Left hindlimb (tissue), 1 donor: Measurements from ENCODE around the gene PPP4R1.

Source experiments
- DNase-seq: peaks from one replicate; pipeline ENCODE4 v3.0.0-alpha.2; 2018

The PPP4R1 gene

DNA sequence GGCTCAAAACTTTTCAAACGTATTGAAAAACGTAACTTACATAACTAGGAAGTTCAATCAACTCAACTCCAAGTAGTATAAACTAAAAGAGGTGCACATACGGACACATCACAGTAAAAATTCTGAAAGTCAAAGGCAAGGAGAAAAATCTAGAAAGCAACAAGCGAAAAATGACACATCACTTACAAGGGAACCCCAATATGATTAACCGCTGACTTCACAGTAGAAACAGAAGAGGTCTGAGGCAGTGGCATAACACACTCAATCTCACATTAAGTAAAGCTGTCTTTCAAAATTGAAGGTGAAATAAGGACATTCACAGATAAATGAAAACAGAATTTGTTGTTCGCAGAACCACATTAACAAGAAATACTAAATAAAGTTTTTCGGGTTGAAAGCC lies 32.7 kb downstream of the PPP4R1 start:
- no peak for DNase-seq

DNA sequence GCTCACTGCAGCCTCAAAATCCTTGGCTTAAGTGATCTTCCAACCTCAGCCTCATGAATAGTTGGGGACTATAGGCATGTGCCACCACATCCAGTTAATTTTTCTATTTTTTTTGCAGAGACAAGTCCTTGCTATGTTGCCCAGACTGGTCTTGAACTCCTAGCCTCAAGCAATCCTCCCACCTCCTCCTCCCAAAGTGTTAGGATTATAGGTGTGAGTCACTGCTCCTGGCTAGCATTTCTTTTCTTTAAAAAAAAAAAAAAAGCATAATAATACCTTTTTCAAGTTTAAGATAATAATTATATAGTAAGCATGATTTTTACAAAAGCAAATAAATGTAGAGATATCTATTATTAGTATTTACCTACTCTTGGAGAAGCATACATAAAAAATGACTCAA lies 36.1 kb downstream of the PPP4R1 start:
- no peak for DNase-seq

DNA sequence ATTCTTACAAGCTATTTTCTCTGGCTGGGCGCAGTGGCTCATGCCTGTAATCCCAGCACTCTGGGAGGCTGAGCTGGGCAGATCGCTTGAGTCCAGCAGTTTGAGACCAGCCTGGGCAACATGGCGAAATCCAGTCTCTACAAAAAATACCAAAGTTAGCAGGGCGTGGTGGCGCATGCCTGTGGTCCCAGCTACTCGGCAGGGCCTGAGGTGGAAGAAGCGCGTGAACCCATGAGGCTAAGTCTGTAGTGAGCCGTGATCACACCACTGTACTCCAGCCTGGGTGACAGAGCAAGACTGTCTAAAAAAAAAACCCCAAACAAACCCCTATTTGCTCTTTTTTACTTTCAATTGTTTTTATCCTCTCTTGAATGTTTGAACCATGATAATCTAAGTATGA lies 37.0 kb downstream of the PPP4R1 start:
- DNase-seq: no peak

DNA sequence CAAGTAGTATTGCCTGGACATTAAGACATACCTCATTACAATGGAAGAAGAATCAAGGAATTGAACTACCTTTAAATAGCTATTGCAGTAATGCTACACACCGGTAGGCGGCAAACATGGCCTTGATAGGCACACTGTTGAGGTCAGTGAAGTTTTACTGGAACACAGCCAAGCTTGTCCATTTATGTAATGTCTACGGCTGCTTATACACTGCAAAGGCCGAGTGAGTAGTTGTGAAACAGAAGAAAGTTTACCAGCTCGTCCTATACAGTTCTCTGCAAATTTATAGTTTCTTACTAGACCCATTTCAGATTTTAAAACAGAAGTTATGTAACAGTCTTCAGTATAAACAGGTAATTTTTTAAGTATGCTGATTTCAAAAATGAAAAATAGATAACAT lies 38.8 kb downstream of the PPP4R1 start:
- DNase-seq: peak; percentile 66

DNA sequence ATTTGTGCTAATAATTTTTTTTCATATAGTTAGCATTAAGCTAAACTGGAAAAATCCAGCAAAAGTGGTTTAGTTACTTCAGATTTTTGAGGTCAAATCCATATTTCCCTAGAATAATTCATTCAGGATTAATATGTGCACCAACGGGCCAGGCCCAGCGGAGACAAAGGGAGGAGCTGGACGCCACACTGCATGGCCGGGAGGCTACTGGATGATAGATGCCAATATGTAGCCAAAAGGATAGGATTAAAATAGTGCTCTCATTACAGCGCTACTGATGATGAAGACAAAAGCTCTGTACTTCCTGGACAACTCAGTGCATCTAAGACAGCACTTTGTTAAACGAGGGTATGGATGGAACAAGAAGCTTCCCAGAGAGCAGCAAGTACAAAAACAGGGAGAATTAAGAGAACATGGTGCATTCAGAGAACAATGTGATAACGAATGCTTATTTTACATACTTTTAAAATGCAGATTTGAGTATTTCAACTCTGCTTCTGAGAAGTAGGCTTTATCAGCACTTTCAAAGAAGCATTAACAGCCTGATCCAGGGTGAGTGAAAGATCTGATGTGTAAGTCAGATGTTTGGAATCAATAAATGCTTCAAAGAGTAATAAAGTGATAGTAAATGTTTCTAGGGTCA lies 39.8 kb downstream of the PPP4R1 start:
- no peak for DNase-seq

DNA sequence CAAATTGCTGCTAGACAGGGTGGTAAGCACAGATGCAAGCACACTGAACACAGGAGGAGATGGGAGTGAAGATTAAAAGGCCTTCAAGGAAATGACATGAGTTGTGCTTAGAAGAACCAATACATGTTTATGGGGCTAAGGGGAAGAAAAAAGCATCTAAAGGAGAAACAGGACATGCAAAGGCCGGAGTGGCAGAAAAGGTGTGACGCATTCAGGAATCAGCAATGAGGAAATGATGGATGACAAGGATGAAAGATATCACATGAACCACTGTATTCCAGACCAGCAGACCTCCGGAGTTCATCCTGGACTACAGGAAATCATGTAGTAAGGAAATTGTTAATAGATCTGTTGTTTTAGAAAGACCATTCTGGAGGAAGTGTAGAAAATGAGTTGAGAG lies 42.8 kb downstream of the PPP4R1 start:
- DNase-seq: no peak

DNA sequence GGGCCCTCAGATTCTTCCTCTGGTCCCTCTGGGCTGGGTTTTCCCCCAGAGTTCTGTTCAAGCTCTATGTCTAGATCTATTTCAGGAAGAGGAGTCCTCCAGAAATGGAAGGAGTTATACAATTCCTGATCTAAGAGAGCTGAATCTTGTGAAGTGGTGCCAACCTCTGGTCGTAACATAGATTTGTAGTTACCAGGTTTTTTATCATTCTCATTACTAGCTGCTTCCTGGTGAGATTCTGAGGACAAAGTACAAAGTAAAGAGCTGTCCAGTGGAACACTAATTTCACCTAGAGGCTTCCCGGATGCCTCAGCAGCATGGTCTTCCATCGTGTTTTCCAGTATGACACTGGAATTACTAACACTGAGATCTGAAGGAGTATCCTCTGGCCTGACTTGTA lies 44.1 kb downstream of the PPP4R1 start:
- no peak for DNase-seq

DNA sequence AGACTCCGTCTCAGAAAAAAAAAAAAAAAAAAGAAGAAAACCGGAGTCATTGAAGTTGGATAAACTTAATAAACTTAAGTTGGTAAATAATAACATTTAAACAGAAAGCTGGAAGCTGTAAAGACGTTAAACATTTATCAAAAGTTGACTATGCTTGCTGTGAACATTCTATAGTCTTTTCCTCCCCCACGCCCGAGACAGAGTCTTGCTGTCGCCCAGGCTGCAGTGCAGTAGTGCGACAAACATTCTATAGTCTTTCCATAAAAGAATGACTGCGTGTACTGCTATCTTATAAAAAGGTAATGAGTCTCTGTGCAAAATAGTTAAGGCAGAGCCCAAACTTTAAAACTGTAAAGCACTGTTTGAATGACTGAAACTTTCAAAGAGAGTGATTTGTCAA lies 45.2 kb downstream of the PPP4R1 start:
- no peak for DNase-seq

DNA sequence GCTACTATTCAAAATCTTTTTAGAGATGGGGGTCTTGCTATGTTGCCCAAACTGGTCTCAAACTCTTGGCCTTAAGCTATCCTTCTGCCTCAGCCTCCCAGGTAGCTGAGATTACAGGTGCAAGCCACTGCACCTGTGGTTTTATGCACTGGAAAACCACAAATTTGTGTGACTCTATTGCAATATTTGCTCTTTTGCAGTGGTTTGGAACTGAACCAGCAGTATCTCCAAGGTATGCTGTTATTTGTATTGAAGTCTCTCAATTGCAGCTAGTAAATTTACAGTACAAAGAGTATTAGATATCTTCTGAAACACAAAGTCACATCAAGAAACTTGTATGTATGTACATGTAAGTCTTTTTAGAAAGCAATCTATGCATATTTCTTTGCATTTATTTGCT lies 46.2 kb downstream of the PPP4R1 start:
- DNase-seq: no peak

DNA sequence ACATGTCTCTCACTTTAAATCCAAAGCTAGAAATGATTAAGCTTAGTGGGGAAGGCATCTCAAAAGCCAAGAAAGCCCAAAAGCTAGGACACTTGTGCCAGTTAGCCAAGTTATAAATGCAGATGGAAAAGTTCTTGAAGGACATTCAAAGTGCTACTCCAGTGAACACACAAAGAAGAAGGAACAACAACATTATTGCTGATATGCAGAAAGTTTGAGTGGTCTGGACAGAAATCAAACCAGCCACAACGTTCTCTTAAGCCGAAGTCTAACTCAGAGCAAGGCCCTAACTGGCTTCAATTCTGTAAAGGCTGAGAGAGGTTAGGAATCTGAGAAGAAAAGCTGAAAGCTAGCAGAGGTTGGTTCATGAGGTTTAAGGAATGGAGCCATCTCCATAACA lies 49.0 kb downstream of the PPP4R1 start:
- DNase-seq: no peak

DNA sequence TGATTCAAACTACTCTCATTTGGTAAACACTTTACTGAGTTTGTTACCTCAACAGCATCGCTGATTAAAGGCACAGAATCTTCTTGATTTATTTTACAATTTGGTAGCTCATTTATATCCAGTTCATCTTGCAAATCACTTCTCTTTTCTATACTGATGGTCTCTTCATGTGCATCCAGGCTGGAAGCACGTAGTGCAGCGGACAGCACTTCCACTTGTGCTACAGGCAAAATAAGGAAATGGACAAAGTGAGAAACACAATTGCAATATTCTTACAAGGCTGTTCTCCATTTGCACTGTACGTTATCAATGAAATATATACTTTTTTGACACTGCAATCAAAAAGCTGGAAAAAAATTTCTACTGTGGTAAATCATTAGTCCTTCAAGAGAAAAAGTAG lies 51.0 kb downstream of the PPP4R1 start:
- no peak for DNase-seq

DNA sequence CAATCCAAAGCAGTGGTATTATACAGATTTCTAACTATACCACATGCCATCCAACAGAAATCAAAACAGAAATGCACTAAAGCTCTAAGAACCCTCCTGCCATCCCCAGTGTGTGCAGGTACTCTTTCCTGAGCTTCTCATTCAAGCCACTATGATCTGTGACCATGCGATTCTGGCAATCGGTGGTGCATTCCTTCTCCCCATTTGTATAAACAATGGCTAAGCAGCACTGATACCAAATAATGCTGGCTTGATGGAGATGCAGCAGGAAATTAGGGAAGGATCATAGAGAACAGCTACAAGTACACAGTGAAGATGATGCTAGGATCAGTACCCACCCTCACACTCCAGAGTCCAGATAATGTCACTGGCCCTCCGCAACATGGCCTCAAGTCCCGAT lies 51.8 kb downstream of the PPP4R1 start:
- no peak for DNase-seq

DNA sequence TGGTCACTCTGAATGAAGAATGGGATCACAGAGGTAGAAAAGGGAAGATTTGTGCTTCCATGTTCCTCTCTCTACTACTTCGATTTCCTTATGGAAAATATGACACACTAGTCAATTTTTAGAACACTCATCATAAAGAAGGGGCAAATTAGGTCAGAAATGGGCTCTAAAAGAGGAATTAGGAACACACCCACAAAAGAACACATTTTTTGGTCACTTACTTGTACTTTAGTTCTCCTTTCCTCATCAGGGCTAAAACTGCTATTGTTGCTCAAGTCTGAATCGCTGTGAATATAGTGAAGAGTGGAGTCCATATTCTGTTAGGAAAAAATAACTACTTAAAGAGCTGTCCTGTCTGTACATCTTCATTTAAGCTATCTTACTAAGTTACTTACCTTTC lies 52.6 kb downstream of the PPP4R1 start:
- DNase-seq: no peak

DNA sequence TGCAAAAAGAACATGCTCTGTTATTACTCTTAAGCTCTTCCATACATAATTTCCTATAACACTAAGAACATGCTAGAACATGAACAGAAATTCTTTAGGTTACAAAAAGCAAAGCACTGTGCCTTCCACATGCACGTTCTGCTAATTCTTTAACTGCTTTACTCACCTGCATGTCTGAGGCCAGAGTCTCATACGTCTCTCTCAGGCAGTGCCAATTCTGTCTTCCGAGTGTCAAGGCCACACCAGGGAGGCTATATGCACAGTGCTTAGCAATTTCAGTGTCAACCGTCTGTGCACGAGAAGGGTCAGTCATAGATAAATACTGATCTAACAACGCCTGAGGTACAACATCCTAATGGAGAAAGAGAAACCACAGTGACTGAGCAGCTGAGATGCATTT lies 55.1 kb downstream of the PPP4R1 start:
- DNase-seq: no peak

DNA sequence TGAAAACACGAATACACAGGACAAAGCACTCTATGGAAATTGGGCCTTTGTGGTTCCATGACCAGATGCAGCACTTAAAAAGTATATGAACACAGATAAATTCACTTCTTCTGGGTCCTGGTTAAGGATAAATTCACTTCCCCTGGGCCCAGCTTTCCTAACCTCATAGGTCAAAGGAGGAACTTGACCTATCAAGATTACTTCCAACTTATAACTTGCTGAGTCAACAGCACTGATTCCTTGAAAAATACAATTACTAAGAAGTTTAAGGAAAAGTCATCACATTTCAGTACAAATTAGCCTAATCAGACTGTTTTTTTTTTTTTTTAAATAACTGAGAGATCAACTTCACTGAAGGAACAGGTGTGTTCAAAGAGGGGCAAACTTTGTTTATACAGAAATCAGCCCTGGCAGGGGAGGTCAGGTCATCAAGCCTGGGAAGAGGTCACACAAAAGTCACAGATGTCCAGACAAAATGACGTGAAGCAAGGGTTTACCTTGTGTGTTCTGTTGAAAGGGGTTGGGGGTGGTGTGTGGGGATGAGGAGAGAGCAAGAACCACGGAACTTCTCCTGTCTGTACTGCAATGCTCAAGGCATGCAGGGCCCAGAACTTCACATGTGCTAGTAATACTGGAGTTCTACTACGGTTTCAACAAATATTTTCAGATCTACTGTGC lies 55.8 kb downstream of the PPP4R1 start:
- no peak for DNase-seq

DNA sequence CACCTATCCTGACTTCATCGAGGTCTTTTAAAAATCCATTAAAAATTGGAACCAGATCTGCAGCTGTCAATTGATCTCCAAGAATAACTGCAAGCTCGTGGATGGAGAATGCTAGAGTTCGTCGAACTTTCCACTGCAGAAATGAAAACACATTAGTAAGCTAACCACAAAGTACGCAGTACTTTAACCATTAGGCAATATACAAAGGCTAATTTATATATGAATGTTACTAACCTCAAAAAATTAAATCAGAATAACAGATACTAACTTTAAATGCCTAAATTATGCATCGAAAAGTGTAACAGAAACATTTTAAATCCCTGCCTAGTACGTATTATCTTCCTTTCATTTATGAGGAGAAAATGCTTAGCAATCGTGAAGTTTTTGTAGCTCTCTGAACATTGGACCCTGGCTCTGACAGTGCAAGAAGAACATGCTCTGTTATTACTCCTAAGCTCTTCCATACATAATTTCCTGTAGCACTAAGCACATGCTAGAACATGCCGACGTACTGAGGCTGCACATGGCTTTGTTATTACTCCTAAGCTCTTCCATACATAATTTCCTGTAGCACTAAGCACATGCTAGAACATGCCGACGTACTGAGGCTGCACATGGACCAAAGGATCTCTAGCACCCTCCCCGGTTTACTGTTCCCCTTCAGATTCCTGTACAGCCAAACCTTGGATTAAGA lies 57.0 kb downstream of the PPP4R1 start:
- DNase-seq: no peak

DNA sequence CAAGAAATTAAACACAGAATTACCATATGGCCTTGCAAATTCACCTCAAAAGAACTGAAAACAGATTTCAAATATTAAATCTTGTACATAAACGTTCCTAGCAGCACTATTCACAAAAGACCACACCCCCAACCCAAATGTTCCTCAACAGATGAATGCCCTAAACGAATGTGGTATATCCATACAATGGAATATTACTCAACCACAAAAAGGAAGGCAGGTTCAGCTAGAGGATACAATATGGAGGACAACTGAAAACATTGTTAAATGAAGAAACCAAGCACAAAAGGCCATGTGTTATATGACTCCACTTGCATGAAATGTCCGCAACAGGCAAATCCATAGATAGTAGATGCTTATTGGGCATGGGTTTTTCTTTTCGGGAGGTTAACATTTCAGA lies 61.7 kb downstream of the PPP4R1 start:
- no peak for DNase-seq

DNA sequence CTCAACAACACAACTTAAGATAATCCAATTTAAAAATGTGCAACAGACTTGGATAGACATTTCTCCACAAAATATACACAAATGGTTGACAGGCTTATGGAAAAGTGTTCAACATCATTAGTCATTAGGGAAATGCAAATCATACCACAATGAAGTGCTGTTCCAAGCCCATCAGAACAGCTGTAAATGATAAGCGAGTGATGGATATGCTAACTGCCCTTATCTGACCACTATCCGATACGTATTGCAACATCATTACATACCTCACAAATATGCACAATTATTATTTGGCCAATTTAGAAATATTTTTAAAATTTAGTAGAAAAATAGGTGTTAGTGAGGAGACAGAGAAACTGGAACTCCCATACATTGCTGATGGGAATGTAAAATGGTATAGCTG lies 62.2 kb downstream of the PPP4R1 start:
- DNase-seq: no peak

DNA sequence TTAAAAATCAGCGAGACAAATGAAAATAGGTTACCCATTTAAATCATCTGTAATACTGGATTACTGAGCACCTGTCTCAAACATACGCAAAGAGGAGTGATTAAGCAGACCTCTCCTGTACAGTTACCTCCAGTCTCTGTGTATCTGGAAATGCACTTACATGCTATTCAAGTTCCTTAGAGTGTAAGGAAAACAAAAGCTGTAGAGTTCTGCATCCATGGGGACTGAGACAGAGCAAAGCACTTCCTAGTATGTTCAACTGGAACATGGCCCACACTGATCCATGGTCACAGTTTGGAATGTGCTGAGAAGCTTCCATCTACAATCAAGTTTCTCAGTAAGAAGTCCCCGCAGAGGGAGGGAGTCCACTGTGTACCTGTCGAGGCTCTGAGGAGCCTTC lies 63.9 kb downstream of the PPP4R1 start:
- DNase-seq: no peak

DNA sequence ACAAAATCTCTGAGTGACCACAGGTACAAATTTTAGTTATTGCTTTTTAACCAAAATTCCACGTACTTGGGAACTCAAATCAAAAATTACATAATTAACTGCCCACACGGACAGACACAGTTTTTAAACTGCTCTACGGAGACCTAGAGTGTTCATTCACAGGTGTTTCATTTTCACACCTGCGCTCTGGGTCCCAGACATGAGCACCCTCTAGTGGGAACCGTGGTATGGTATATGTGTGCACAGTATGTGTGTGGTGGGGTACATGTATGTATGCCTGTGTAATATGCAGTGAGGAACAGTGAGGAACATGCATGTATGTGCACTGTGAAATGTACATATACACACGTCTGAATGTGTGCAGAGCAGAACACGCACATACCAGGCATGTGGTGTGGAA lies 65.0 kb downstream of the PPP4R1 start:
- no peak for DNase-seq

DNA sequence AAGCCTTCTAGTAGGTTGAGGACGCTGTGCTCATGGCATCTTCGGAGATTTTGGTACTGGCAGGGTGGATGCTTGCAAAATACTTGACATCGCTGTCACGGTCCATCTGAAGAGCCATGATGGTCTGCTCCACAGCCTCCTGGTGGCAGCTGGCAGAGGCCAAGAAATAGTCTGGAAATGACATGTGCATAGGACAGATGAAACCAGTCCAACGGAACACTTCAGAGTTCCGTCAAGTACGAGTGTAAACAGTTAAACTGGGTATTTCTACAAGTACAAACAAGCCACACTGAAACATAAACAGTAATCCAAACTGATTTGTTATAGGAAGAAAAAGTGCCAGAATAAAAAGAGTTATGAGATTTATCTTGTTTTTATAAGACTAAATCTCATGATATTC lies 66.6 kb downstream of the PPP4R1 start:
- no peak for DNase-seq

DNA sequence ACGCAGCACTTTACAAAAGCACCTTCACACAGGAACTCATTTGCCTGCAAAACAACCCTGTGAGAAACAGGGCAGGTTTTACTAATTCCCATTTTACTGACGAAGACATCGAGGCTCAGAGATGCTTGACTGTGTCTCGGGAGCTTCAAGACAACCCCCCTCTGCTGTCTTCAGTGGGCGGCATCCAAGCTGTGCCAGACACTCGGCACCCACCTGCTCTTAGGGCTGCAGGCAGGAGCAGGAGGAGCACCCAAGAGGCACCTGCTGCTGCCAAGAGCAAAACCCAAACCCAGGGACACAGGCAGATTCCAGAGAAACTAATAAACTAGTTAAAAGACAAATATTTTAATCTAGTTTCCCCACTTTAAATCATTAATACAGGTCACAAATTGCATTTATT lies 67.9 kb downstream of the PPP4R1 start:
- DNase-seq: no peak

DNA sequence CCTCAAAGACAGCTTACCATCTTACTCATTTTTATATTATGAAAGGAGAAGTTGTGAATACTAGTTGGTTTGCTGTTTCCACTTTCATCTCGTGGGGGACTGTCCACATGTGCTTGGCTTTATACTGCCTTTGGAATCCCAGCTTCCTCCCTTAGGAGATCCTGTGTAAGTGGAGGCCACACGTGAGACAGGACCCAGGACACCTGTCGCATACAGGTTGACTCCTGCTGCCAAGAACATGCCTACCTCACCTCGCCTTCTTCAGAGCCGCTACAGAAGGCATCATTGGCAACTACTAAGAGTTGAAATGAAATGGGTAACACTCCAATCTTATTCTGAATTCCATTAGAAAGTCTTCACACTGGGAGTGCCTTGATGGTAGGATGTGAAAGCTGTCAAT lies 69.3 kb downstream of the PPP4R1 start:
- DNase-seq: no peak

DNA sequence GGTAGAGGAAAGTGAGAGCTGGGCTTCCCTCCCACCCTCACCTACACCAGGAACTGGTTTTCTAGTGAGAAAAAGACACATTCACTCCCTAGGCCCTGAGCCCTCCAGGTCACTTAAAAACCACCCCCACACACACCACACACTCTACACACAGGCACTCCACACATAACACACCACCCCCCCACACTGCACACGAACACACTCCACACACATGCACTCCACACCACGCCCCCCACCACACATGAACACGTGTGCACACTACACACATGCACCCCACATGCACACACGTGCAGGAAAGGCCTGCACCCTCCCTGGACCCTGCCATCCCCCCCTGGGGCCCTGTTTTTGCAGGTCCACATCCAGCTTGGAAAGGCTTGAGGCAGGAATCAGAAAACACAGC lies 71.4 kb downstream of the PPP4R1 start:
- DNase-seq: no peak

DNA sequence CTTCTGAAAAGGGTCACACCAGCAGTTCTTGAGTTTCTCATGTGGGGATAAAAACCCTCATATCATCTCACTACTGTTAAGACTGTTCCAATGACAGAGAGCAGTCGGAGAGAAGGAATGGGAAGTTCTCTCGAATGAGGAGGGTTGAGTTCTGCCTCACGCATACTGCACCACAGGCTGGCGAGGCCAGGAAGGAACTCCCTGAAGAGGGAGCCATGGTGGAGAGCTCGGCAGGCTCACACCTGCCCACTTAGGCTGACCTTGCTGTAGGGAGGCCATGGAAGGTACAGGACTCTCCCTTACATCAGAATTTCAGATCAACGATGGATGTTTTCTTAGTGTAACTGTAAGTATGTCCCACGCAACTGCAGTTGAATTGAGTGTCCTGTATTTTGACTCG lies 74.4 kb downstream of the PPP4R1 start:
- no peak for DNase-seq
